ENCODE results near the gene CCNE1.

CCNE1 gene

DNA sequence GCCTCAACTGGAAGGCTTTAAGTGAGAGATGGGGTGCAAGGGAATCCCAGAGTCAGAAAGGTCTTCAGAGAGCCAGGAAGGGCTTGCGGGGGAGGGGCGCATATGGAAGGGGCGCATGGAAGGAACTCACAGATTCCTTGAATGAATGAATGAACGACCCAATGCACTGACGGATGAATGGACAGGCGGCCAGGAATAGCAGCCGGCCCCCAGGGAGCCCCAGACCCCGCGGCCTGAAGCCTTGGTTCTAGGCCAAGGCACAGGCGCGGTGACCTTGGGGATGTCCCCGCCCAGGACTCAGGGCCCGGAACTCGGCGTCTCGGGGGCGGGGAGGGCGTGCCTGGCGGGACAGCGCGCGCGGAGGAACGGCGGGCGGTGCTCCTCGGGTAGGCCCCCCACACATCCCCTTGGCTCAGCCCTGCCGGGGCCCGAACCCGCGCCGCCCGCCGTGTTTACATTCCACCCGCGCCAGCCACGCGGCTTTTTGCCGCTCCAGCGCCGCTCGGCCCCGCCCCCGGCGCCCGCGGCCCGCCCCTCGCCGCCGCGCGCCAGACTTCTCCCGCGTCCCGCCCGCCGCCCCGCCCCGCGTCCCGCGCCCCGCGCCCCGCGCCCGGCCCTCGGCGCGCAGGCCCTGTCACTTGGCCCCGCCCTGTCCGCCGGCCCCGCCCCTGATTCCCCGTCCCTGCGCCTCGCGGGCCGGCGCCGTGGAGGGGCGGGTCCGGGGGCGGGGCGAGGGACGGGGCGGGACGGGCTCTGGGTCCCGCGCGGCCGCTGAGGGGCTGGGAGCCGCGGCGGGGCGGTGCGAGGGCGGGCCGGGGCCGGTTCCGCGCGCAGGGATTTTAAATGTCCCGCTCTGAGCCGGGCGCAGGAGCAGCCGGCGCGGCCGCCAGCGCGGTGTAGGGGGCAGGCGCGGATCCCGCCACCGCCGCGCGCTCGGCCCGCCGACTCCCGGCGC, at the start of gene CCNE1:
Gene CCNE1, plus strand, starts transcription at position 867 of the 955 bp plus-strand sequence. CDS start 565 bp downstream, outside the sequence.
- peak; percentile 91 for DNase-seq

- DNase-seq, result no peak
Observed at GRCh38 chr19:29763196-29763595, 48.6 kb upstream of the CCNE1 start.

DNA sequence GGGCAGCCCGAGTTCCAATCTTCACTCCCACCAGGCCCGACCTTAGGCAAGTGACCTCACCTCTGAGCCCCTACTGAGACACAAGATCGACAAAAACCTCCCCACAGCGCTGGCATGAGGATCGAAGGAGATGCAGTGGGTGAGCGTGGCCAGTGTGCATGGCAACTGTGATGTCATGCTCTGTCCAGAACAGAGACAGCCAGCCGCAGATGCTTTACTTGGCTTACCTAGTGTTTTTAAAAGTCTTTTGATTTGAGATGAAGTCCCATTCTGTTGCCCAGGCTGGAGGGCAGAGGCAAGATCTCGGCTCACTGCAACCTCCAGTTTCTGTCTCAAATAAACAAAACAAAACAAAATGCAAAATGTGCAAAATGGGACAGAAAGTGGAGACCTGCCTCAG, 47.4 kb upstream of the CCNE1 start:
- DNase-seq, result no peak

- DNase-seq, result no peak
Observed at GRCh38 chr19:29766100-29766499, 45.7 kb upstream of the CCNE1 start.

DNA sequence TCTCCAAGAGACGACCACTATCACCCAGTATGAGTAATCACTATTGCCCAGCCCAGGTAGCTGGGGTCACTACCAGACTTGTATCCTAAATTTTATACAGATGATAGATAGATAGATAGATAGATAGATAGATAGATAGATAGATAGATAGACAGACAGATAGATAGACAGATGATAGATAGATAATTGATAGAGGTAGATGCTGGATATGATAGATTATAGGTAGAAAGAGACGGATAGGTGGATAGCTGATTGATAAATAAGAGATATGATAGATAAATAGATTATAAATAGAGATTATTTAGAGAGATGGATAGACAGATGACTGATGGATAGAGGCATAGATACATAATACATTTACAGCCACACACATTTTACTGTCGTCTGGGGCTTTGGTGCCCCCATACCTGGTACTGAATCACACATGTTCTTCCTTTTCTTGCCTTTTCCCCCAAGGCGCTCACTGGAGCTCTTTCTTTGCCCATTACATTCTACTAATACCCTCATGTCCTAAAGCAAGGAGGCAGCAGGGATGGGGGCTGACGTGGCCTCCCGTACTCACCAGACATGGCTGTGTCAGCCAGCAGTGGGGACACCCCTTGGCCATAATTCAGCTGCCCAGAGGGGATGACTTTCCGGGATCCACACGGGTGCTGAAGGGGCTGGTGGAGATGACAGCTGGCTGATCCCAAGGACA, 44.6 kb upstream of the CCNE1 start:
- no peak for DNase-seq

- DNase-seq, result no peak
Observed at GRCh38 chr19:29768166-29768565, 43.6 kb upstream of the CCNE1 start.

GRCh38 chr19:29769997-29770396, 41.8 kb upstream of the CCNE1 start:
- no peak for DNase-seq

- no peak for DNase-seq
Observed at GRCh38 chr19:29770648-29771047, 41.1 kb upstream of the CCNE1 start.

GRCh38 chr19:29771708-29772414, 39.9 kb upstream of the CCNE1 start:
- DNase-seq, result peak; percentile 80

GRCh38 chr19:29772696-29773095, 39.1 kb upstream of the CCNE1 start:
- no peak for DNase-seq

GRCh38 chr19:29773141-29773540, 38.6 kb upstream of the CCNE1 start:
- DNase-seq, result no peak

DNA sequence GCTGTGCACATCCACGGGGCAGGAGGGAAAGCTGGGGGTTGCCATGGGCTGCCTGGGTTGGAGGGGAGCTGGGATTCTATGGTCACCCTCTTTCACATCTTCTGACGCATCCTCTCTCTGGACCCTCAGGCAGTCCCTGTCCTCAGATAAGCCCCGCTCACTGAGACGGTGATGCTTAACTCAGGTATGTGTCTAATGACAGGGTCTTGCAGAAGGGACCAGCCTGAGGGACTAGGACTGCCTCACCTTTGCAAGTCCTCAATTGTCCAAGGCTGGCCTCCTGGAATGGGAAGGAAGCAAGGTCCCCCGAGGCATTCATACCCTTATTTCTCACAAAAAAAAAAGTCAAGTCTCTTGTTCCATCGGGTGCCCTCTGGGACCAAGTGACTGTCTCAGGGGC, 37.7 kb upstream of the CCNE1 start:
- no peak for DNase-seq

- no peak for DNase-seq
Observed at GRCh38 chr19:29777781-29778309, 33.9 kb upstream of the CCNE1 start.

GRCh38 chr19:29779921-29780320, 31.9 kb upstream of the CCNE1 start:
- peak; percentile 36 for DNase-seq

DNA sequence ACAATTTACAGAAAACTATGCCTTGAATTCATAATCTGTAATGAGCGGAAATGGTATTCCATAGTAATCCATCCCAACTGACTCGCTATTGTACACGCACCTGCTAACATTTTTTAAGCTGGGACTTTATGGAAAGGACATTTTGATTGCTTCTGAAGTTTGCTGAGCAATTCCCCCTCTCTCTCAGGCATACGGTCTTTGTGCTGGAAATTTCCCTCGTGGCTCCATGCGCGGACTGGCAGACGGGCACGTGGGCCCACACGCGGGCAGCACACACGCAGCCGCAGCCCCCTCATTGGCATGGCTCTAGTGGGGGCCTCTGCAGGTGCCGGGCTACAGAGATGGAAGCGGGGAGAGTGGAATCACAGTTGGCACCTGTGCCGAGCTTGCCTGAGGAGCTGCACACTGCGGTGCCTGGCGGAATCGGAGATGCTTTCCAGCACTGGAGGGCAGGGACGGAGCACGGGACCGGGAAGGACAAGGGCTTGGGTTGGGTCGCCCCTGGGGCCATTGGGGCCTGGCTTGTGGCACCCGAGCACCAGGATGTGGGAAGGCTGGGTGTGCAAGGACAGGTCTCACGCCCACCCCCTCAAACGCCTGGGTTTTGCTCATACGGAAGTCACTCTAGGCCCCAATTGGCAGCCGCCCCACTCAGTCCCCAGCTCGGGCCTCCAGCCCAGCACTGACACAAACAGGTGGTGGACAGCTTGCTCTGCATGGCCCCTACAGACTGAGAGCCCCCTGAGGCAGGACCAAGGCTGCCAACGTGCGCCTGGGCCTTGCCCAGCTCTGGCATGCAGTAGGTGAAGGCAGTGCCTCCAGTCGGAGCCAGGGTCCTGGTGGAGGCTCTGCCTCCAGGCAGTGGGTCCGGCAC, 30.2 kb upstream of the CCNE1 start:
- DNase-seq, result no peak

- no peak for DNase-seq
Observed at GRCh38 chr19:29782260-29782580, 29.6 kb upstream of the CCNE1 start.

GRCh38 chr19:29783627-29784190, 28.1 kb upstream of the CCNE1 start:
- DNase-seq, result no peak

GRCh38 chr19:29784598-29785223, 27.1 kb upstream of the CCNE1 start:
- no peak for DNase-seq

GRCh38 chr19:29785360-29785759, 26.4 kb upstream of the CCNE1 start:
- DNase-seq, result no peak

DNA sequence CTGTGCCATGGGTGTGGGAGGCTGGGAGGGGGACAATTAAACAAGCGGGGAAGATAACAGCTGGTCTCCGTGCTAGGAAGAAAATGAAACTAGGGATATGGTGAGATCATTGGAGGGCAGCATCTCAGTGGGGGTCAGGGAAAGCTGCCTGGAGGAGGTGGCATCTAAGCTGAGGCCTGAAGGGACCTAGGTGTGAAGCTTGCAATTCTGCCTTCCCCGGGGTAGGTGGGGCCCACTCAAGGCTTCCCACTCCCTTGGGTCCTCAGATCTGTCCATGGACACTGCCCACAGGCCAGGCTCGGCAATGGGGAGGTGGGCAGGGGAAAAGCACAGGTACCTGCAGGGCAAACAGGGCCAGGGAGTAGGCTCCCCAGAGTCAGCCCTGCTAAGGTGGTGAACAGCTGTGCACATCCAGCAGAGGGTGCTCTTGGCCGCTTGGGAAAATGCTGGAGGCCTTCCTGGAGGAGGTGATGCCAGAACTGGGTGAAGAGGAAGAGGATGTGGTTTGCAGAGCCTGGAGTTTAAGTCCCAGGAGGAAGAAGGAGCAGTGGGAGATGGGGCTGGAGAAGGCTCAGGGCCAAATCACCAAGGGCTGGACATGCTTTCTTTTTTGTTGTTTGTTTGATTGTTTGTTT, 25.7 kb upstream of the CCNE1 start:
- no peak for DNase-seq

DNA sequence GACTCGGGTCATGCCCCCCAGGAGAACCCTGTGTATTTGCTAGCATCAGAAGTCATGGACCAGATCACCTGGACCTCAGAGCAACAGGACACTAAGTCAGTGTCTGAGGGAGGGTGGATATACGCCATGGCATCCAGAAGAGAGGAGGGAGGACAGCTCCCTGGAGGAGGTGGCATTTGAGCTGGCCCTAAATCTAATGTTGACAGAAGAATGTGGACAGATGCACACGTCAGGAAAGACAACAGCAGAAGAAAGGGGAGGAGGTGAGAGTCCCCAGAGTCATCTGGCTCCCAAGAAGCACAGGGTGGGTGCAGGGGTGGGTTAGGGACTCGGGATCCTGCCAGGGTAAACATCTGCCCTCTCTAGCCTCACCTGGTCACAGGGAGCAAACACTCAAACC, 24.5 kb upstream of the CCNE1 start:
- DNase-seq, result peak; percentile 60
